Measurements from ENCODE around the gene SKI.

DNA sequence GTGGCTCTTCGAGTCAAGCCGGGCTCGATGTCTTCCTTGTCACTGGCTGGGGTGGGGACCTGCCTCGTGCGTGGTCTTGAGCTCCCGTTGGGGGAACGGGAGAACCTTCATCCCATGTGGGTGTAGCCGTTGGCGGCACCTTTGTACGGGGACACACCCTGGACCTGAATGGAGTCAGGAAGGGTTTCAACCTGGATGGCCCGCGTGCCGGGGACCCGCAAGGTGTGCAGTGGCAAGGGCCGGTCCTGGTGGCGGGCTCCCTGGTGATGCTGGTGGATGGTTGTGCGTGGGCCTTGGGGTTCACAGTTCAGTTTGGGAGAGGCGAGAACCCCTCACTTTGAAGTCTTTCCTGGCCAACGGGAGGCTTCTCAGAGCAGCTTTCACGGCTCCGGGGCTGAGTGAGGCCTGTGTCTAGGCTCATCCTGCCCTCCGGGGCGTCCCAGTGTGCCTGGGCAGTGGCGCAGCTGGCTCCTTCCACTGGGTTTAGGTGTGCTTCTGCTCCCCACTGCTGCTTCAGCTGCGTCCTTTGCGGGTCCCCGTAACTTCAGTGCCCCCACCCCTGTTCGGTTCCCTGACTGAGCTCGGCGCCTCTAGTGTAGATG is 11.4 kb downstream of the SKI start:
- TF ChIP-seq, protein P1, sequence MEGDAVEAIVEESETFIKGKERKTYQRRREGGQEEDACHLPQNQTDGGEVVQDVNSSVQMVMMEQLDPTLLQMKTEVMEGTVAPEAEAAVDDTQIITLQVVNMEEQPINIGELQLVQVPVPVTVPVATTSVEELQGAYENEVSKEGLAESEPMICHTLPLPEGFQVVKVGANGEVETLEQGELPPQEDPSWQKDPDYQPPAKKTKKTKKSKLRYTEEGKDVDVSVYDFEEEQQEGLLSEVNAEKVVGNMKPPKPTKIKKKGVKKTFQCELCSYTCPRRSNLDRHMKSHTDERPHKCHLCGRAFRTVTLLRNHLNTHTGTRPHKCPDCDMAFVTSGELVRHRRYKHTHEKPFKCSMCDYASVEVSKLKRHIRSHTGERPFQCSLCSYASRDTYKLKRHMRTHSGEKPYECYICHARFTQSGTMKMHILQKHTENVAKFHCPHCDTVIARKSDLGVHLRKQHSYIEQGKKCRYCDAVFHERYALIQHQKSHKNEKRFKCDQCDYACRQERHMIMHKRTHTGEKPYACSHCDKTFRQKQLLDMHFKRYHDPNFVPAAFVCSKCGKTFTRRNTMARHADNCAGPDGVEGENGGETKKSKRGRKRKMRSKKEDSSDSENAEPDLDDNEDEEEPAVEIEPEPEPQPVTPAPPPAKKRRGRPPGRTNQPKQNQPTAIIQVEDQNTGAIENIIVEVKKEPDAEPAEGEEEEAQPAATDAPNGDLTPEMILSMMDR (IDR thresholded peaks at IDR 0.05; ENCODE audit: low read depth, low read length, poor library complexity, severe bottlenecking): no peak
- TF ChIP-seq EZH2phosphoT487 (IDR thresholded peaks at IDR 0.05; ENCODE audit: borderline replicate concordance, low read length): no peak
